ENCODE measurements around the gene ABCC6. TPM values are rescaled to one million over a fixed set of nuclear protein-coding genes. Genes with fewer than 3 reads are reported as not detected.

Gene ABCC6
- total RNA-seq, 1 donor from 2014 or later: 0.53 TPM

DNA sequence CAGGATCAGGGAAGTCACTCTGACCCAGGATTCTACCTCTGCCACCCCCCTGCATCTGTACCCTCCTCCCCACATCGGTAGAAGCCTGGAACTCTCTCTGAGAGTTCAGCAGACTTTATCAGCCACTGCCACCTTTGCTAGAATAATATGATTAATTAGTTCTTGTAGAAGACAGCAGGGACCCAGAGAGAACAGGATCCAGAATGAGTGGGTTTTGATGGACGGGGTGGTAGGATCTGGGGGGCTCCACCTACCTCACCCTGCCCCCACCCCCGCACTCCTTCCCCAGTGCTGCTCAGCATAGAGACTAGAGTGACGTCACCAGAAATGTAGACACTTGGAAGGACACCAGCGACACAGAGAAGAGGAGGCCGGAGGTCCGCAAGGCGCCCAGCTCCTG, 33.5 kb downstream of the ABCC6 start:
- H3K27me3 ChIP-seq: no peaks in the 10 kb centered on the region
- TF ChIP-seq, protein P1, sequence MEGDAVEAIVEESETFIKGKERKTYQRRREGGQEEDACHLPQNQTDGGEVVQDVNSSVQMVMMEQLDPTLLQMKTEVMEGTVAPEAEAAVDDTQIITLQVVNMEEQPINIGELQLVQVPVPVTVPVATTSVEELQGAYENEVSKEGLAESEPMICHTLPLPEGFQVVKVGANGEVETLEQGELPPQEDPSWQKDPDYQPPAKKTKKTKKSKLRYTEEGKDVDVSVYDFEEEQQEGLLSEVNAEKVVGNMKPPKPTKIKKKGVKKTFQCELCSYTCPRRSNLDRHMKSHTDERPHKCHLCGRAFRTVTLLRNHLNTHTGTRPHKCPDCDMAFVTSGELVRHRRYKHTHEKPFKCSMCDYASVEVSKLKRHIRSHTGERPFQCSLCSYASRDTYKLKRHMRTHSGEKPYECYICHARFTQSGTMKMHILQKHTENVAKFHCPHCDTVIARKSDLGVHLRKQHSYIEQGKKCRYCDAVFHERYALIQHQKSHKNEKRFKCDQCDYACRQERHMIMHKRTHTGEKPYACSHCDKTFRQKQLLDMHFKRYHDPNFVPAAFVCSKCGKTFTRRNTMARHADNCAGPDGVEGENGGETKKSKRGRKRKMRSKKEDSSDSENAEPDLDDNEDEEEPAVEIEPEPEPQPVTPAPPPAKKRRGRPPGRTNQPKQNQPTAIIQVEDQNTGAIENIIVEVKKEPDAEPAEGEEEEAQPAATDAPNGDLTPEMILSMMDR (IDR thresholded peaks at IDR 0.05): no peak
- intact Hi-C loops (cut with DNase I): loop anchor here (5.0 kb wide), 2 partner anchors 428 to 763 kb away; no protein-coding TSS in a partner anchor
- H3K27ac ChIP-seq: no peak overlapping the region
- H3K9me3 ChIP-seq: no peaks in the 10 kb centered on the region
- no peak overlapping the region for H3K4me3 ChIP-seq
- no peak for DNase-seq (ENCODE audit: low spot score in 2 of 2)
- no peaks in the 10 kb centered on the region for H3K36me3 ChIP-seq
- H3K4me1 ChIP-seq: no peaks in the 10 kb centered on the region

GRCh38 chr16:16188827-16189226, 34.5 kb downstream of the ABCC6 start:
- intact Hi-C loops (cut with DNase I): no loop called here
- no peak overlapping the region for H3K4me3 ChIP-seq
- H3K4me1 ChIP-seq: no peaks in the 10 kb centered on the region
- no peaks in the 10 kb centered on the region for H3K36me3 ChIP-seq
- H3K27me3 ChIP-seq: no peaks in the 10 kb centered on the region
- DNase-seq (ENCODE audit: low spot score in 2 of 2): no peak
- TF ChIP-seq, protein P1 (IDR thresholded peaks at IDR 0.05): no peak
- H3K9me3 ChIP-seq: no peaks in the 10 kb centered on the region
- H3K27ac ChIP-seq: no peak overlapping the region

- Histone ChIP-seq H3K9me3 (no peaks in the 10 kb centered on the region), H3K4me3 (no peak overlapping the region), H3K36me3 (no peaks in the 10 kb centered on the region), H3K4me1 (no peaks in the 10 kb centered on the region), H3K27ac (no peak overlapping the region), H3K27me3 (no peaks in the 10 kb centered on the region)
- DNase-seq (ENCODE audit: low spot score in 2 of 2): no peak
- intact Hi-C loops (cut with DNase I): no loop called here
- TF ChIP-seq, protein P1 (IDR thresholded peaks at IDR 0.05): no peak
Observed at GRCh38 chr16:16186820-16187219, 36.5 kb downstream of the ABCC6 start.

GRCh38 chr16:16185095-16185494, 38.2 kb downstream of the ABCC6 start:
- H3K36me3 ChIP-seq: no peaks in the 10 kb centered on the region
- no peaks in the 10 kb centered on the region for H3K4me1 ChIP-seq
- TF ChIP-seq, protein P1 (IDR thresholded peaks at IDR 0.05): no peak
- no peaks in the 10 kb centered on the region for H3K9me3 ChIP-seq
- H3K27ac ChIP-seq: no peak overlapping the region
- no peak overlapping the region for H3K4me3 ChIP-seq
- intact Hi-C loops (cut with DNase I): no loop called here
- no peaks in the 10 kb centered on the region for H3K27me3 ChIP-seq
- DNase-seq (ENCODE audit: low spot score in 2 of 2): no peak

DNA sequence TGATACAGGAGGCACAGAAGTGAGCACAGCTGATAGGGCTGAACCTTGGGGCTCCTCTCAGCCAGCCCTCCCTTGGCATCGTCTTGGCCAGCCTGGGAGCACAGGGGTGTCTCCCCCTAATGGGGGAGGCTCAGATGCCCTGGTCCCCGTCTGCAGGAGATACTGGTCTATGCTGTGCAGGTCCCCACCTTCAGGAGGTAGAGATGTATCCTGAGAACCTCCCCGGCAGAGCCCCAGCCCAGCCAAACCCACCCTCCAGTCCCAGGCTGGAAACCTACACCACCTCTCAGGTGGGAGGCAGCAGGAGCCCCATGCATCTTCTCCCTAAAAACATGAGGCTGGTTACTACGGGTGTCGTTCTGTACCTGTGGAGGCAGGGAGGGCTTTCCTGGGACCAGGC, 38.7 kb downstream of the ABCC6 start:
- intact Hi-C loops (cut with DNase I): no loop called here
- TF ChIP-seq, protein P1 (IDR thresholded peaks at IDR 0.05): no peak
- Histone ChIP-seq H3K4me1 (no peaks in the 10 kb centered on the region), H3K9me3 (no peaks in the 10 kb centered on the region), H3K4me3 (no peak overlapping the region), H3K36me3 (no peaks in the 10 kb centered on the region), H3K27me3 (no peaks in the 10 kb centered on the region), H3K27ac (no peak overlapping the region)
- DNase-seq (ENCODE audit: low spot score in 2 of 2): no peak

DNA sequence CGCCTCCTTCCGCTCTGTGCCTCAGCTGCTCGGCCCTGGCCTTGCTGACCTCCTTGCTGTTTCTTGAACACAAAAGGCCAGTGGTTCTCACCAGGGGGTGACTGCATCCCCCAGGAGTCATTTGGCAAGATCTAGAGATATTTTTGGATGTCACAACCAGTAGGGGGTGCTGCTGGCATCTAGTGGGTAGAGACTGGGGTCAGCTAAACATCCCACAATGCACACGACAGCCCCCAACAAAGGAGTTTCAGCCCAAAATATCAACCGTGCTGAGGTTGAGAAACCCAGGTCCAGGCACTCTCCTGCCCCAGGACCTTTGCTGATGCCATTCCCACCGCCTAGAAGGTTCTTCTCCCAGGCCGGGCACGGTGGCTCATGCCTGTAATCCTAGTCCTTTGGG, 39.7 kb downstream of the ABCC6 start:
- Histone ChIP-seq H3K4me3 (no peak overlapping the region), H3K9me3 (no peaks in the 10 kb centered on the region), H3K36me3 (no peaks in the 10 kb centered on the region), H3K27ac (no peak overlapping the region), H3K27me3 (no peaks in the 10 kb centered on the region), H3K4me1 (no peaks in the 10 kb centered on the region)
- TF ChIP-seq, protein P1 (IDR thresholded peaks at IDR 0.05): no peak
- DNase-seq (ENCODE audit: low spot score in 2 of 2): no peak
- intact Hi-C loops (cut with DNase I): no loop called here
